Mesenchymal stem cell (in vitro differentiated cells and primary cell): ENCODE measurements around the gene GJC2.
"Not testable (repeated sequence)": the region's sequence is repeated elsewhere in the genome, so short reads cannot be mapped to it uniquely, and the experiment has no call there.

Source experiments
- DNase-seq: peaks from one replicate; pipeline ENCODE4 v3.0.0-alpha.2; 2013
- H2AFZ ChIP-seq: one replicate; pipeline ENCODE4 v1.6.1; 2013; ENCODE audit warnings: low read depth, mild to moderate bottlenecking, control low read depth, inconsistent platforms, low read length, moderate library complexity
- H2AK5ac ChIP-seq: 2 replicates; pipeline ENCODE4 v1.6.1; 2013; ENCODE audit warnings: low read length, moderate library complexity, mild to moderate bottlenecking, inconsistent platforms; ENCODE audit not compliant: severe bottlenecking
- H2BK120ac ChIP-seq: one replicate; pipeline ENCODE4 v1.6.1; 2013; ENCODE audit warnings: low read depth, mild to moderate bottlenecking, inconsistent platforms, low read length, moderate library complexity
- H2BK12ac ChIP-seq, 2 experiments: one replicate each; pipeline ENCODE4 v1.6.1; 2013; ENCODE audit warnings: inconsistent platforms in 2 of 2, low read length in 2 of 2, mild to moderate bottlenecking in 2 of 2, moderate library complexity in 2 of 2, control low read depth in 1 of 2
- H2BK15ac ChIP-seq: one replicate; pipeline ENCODE4 v1.6.1; 2013; ENCODE audit warnings: mild to moderate bottlenecking, low read depth, inconsistent platforms; ENCODE audit not compliant: poor library complexity, severe bottlenecking
- H2BK5ac ChIP-seq: 2 replicates; pipeline ENCODE4 v1.6.1; 2013; ENCODE audit warnings: low read depth, mild to moderate bottlenecking, low read length, control low read depth, inconsistent platforms; ENCODE audit not compliant: poor library complexity, severe bottlenecking
- H3K14ac ChIP-seq, 2 experiments: one replicate each; pipeline ENCODE4 v1.6.1; 2013; ENCODE audit warnings: inconsistent platforms in 2 of 2, low read length in 2 of 2, control low read depth in 1 of 2, mild to moderate bottlenecking in 1 of 2, moderate library complexity in 1 of 2
- H3K18ac ChIP-seq, 2 experiments: one replicate each; pipeline ENCODE4 v1.6.1; 2013; ENCODE audit warnings: inconsistent platforms in 2 of 2, low read length in 2 of 2, control low read depth in 1 of 2, low read depth in 1 of 2, mild to moderate bottlenecking in 1 of 2
- H3K23ac ChIP-seq, 2 experiments: one replicate each; pipeline ENCODE4 v1.6.1; 2013; ENCODE audit warnings: inconsistent platforms in 2 of 2, low read length in 2 of 2, mild to moderate bottlenecking in 2 of 2, moderate library complexity in 2 of 2, control low read depth in 1 of 2
- H3K27ac ChIP-seq: 2 replicates; pipeline ENCODE4 v1.5.1; 2013; ENCODE audit warnings: mild to moderate bottlenecking, moderate library complexity, low read length, control low read depth, inconsistent platforms; ENCODE audit not compliant: poor library complexity, severe bottlenecking
- H3K27me3 ChIP-seq, 2 experiments: 2 replicates each; pipeline versions ENCODE4 v1.6.1 to v1.7.0; 2013; ENCODE audit warnings: low read length in 2 of 2, mild to moderate bottlenecking in 2 of 2, moderate library complexity in 2 of 2, control low read depth in 1 of 2, inconsistent platforms in 1 of 2; ENCODE audit not compliant: control insufficient read depth in 1 of 2, insufficient read depth in 1 of 2
- H3K36me3 ChIP-seq, 2 experiments: 2 replicates each; pipeline versions ENCODE4 v1.6.1 to v1.7.0; 2013; ENCODE audit warnings: low read length in 2 of 2, control low read depth in 1 of 2, inconsistent platforms in 1 of 2, low read depth in 1 of 2, mild to moderate bottlenecking in 1 of 2; ENCODE audit not compliant: insufficient read depth in 2 of 2, control insufficient read depth in 1 of 2
- H3K4ac ChIP-seq, 2 experiments: one replicate each; pipeline ENCODE4 v1.6.1; 2013; ENCODE audit warnings: inconsistent platforms in 2 of 2, low read length in 2 of 2, mild to moderate bottlenecking in 2 of 2, moderate library complexity in 2 of 2, control low read depth in 1 of 2, low read depth in 1 of 2
- H3K4me1 ChIP-seq: 2 replicates; pipeline ENCODE4 v1.6.1; 2013; ENCODE audit warnings: low read depth, low read length, control low read depth; ENCODE audit not compliant: control insufficient read depth, insufficient read depth
- H3K4me2 ChIP-seq: 2 replicates; pipeline ENCODE4 v1.6.1; 2013; ENCODE audit warnings: low read length, mild to moderate bottlenecking, inconsistent platforms; ENCODE audit not compliant: poor library complexity, severe bottlenecking
- H3K4me3 ChIP-seq, 2 experiments: 2 replicates each; pipeline versions ENCODE4 v1.5.1 to v1.7.0; 2013; ENCODE audit warnings: low read length in 2 of 2, mild to moderate bottlenecking in 2 of 2, control low read depth in 1 of 2, low read depth in 1 of 2; ENCODE audit not compliant: insufficient read depth in 1 of 2
- H3K79me1 ChIP-seq: replicated peaks from 2 replicates; pipeline ENCODE4 v1.6.1; 2013; ENCODE audit warnings: mild to moderate bottlenecking, control low read depth, low read length, inconsistent platforms; ENCODE audit not compliant: poor library complexity, severe bottlenecking
- H3K9ac ChIP-seq: 2 replicates; pipeline ENCODE4 v1.7.0; 2013; ENCODE audit warnings: mild to moderate bottlenecking, low read length, moderate library complexity
- H3K9me3 ChIP-seq: 2 replicates; pipeline ENCODE4 v1.7.0; 2013; ENCODE audit warnings: mild to moderate bottlenecking, low read length; ENCODE audit not compliant: control insufficient read depth
- H4K8ac ChIP-seq: one replicate; pipeline ENCODE4 v1.6.1; 2013; ENCODE audit warnings: inconsistent platforms, mild to moderate bottlenecking, low read length, moderate library complexity
- H4K91ac ChIP-seq: one replicate; pipeline ENCODE4 v1.6.1; 2013; ENCODE audit warnings: mild to moderate bottlenecking, low read length, inconsistent platforms
- WGBS: methylation state at CpG from one replicate; pipeline ENCODE4 v1.1.7; 2013; ENCODE audit warnings: mixed read lengths; 5-methylcytosine and 5-hydroxymethylcytosine counted together

Gene GJC2

GRCh38 chr1:228185641-228185965 is 35.9 kb downstream of the GJC2 start:
- no peak overlapping the region for H2BK5ac ChIP-seq
- no peak overlapping the region for H2AK5ac ChIP-seq
- peaks cover 8% of the 10 kb centered on the region for H3K9me3 ChIP-seq
- H2BK12ac ChIP-seq = no peak overlapping the region
- H3K27me3 ChIP-seq = no peaks in the 10 kb centered on the region
- H3K4me3 ChIP-seq = no peak overlapping the region
- no peak overlapping the region for H3K27ac ChIP-seq
- H4K91ac ChIP-seq = no peak overlapping the region
- WGBS = 78% methylated on average over 11 of the region's 11 CpGs
- no peak overlapping the region for H3K4ac ChIP-seq
- no peak overlapping the region for H3K18ac ChIP-seq
- no peak overlapping the region for H2BK120ac ChIP-seq
- no peak overlapping the region for H3K23ac ChIP-seq
- no peak for DNase-seq
- no peaks in the 10 kb centered on the region for H3K4me1 ChIP-seq
- no peak overlapping the region for H3K9ac ChIP-seq
- no peak overlapping the region for H4K8ac ChIP-seq
- peaks cover 0 to 12% of the 10 kb centered on the region in 2 experiments for H3K36me3 ChIP-seq
- peaks cover 10% of the 10 kb centered on the region for H3K79me1 ChIP-seq
- H3K14ac ChIP-seq = no peak overlapping the region
- H3K4me2 ChIP-seq = no peak overlapping the region
- no peak overlapping the region for H2AFZ ChIP-seq
- H2BK15ac ChIP-seq = no peak overlapping the region

GRCh38 chr1:228188249-228188648 is 38.5 kb downstream of the GJC2 start:
- not testable (repeated sequence) for H4K91ac ChIP-seq

GRCh38 chr1:228190182-228190581 is 40.5 kb downstream of the GJC2 start:
- H2AK5ac ChIP-seq = no peak overlapping the region
- H3K79me1 ChIP-seq = peaks cover 2% of the 10 kb centered on the region
- no peak overlapping the region for H4K91ac ChIP-seq
- no peak overlapping the region for H2BK120ac ChIP-seq
- no peak overlapping the region for H3K4me2 ChIP-seq
- no peak for DNase-seq
- no peak overlapping the region for H2BK15ac ChIP-seq
- H3K18ac ChIP-seq = no peak overlapping the region
- no peak overlapping the region for H2AFZ ChIP-seq
- no peak overlapping the region for H3K14ac ChIP-seq
- H3K36me3 ChIP-seq = peaks cover 4 to 6% of the 10 kb centered on the region in 2 experiments
- H4K8ac ChIP-seq = no peak overlapping the region
- no peak overlapping the region for H3K4ac ChIP-seq
- H3K27ac ChIP-seq = no peak overlapping the region
- no peak overlapping the region for H3K9ac ChIP-seq
- no peaks in the 10 kb centered on the region for H3K4me1 ChIP-seq
- no peak overlapping the region for H3K4me3 ChIP-seq
- WGBS = 91% methylated on average over 14 of the region's 14 CpGs
- H2BK5ac ChIP-seq = no peak overlapping the region
- H3K27me3 ChIP-seq = no peaks in the 10 kb centered on the region
- no peak overlapping the region for H3K23ac ChIP-seq
- H3K9me3 ChIP-seq = peaks cover 8% of the 10 kb centered on the region
- no peak overlapping the region for H2BK12ac ChIP-seq

More at GRCh38 chr1:228188249-228188648, 38.5 kb downstream of the GJC2 start:
- H2BK12ac ChIP-seq, H3K9ac ChIP-seq, H2BK120ac ChIP-seq, H3K4me3 ChIP-seq, H3K79me1 ChIP-seq, H3K4ac ChIP-seq, DNase-seq, H3K27me3 ChIP-seq, H3K18ac ChIP-seq, H3K27ac ChIP-seq, H2BK15ac ChIP-seq, H3K9me3 ChIP-seq, H3K4me1 ChIP-seq, H3K14ac ChIP-seq, H2BK5ac ChIP-seq, H3K4me2 ChIP-seq, H4K8ac ChIP-seq, H3K36me3 ChIP-seq, H2AK5ac ChIP-seq, H3K23ac ChIP-seq, H2AFZ ChIP-seq: not testable (repeated sequence)
- WGBS = 97% methylated on average over 2 of the region's 2 CpGs

- WGBS = 95% methylated on average over 5 of the region's 5 CpGs
- H3K27me3 ChIP-seq = no peaks in the 10 kb centered on the region
- no peak overlapping the region for H3K4ac ChIP-seq
- no peak overlapping the region for H4K91ac ChIP-seq
- H3K18ac ChIP-seq = no peak overlapping the region
- no peak overlapping the region for H3K14ac ChIP-seq
- H2AFZ ChIP-seq = no peak overlapping the region
- no peak for DNase-seq
- H3K4me3 ChIP-seq = no peak overlapping the region
- H2BK120ac ChIP-seq = no peak overlapping the region
- H3K23ac ChIP-seq = no peak overlapping the region
- no peak overlapping the region for H4K8ac ChIP-seq
- H3K36me3 ChIP-seq = peaks cover 2 to 4% of the 10 kb centered on the region in 2 experiments
- no peak overlapping the region for H3K4me2 ChIP-seq
- no peak overlapping the region for H2BK15ac ChIP-seq
- H3K4me1 ChIP-seq = no peaks in the 10 kb centered on the region
- no peak overlapping the region for H2BK5ac ChIP-seq
- H3K27ac ChIP-seq = no peak overlapping the region
- no peak overlapping the region for H2AK5ac ChIP-seq
- peaks cover 8% of the 10 kb centered on the region for H3K9me3 ChIP-seq
- H2BK12ac ChIP-seq = no peak overlapping the region
- no peak overlapping the region for H3K9ac ChIP-seq
- peaks cover 2% of the 10 kb centered on the region for H3K79me1 ChIP-seq
Measured at GRCh38 chr1:228190778-228191177, 41.0 kb downstream of the GJC2 start.
